GM23338 (cell line): ENCODE measurements around the gene RER1. TPM values are rescaled to one million over a fixed set of nuclear protein-coding genes. Genes with fewer than 3 reads are reported as not detected.

ENCODE experiments used
- ATAC-seq: fragments of 200-7000 bp; cut with Tn5 transposase; 3 replicates; pipeline ENCODE4 v1.9.1; 2020
- DNase-seq: peaks from one replicate; pipeline ENCODE4 v3.0.0-alpha.2; 2015; ENCODE audit warnings: low spot score
- H2AFZ ChIP-seq: fragments of 200-600 bp; sonication (generic); 2 replicates; pipeline ENCODE4 v1.8.0; 2016; ENCODE audit warnings: antibody characterized with exemption, mild to moderate bottlenecking, moderate library complexity
- H3F3A ChIP-seq: fragments of 200-600 bp; sonication (generic); replicated peaks from 2 replicates; pipeline ENCODE4 v1.8.0; 2017; ENCODE audit warnings: antibody characterized with exemption, mixed run types, low read depth
- H3K27ac ChIP-seq: fragments of 200-600 bp; sonication (generic); 2 replicates; pipeline ENCODE4 v1.6.1; 2016; ENCODE audit warnings: low read depth
- H3K27me3 ChIP-seq: fragments of 200-600 bp; sonication (generic); 2 replicates; pipeline ENCODE4 v1.8.0; 2016; ENCODE audit warnings: mild to moderate bottlenecking, mixed run types, moderate library complexity; ENCODE audit not compliant: insufficient read depth
- H3K36me3 ChIP-seq: fragments of 200-600 bp; sonication (generic); 2 replicates; pipeline ENCODE4 v1.8.0; 2016; ENCODE audit warnings: mild to moderate bottlenecking; ENCODE audit not compliant: insufficient read depth
- H3K4me1 ChIP-seq: fragments of 200-600 bp; sonication (generic); 2 replicates; pipeline ENCODE4 v1.8.0; 2016; ENCODE audit warnings: mild to moderate bottlenecking, moderate library complexity; ENCODE audit not compliant: insufficient read depth
- H3K4me2 ChIP-seq: fragments of 200-600 bp; sonication (generic); 2 replicates; pipeline ENCODE4 v1.7.1; 2017; ENCODE audit warnings: mixed run types
- H3K4me3 ChIP-seq: fragments of 200-600 bp; sonication (generic); 2 replicates; pipeline ENCODE4 v1.6.1; 2016; ENCODE audit warnings: mixed run types
- H3K79me2 ChIP-seq: fragments of 200-600 bp; sonication (generic); replicated peaks from 2 replicates; pipeline ENCODE4 v1.8.0; 2017; ENCODE audit warnings: mild to moderate bottlenecking; ENCODE audit not compliant: insufficient read depth
- H3K9me2 ChIP-seq: fragments of 200-600 bp; sonication (generic); 2 replicates; pipeline ENCODE4 v1.8.0; 2017; ENCODE audit not compliant: insufficient read depth
- H4K20me1 ChIP-seq: fragments of 200-600 bp; sonication (generic); replicated peaks from 2 replicates; pipeline ENCODE4 v1.8.0; 2017; ENCODE audit warnings: mild to moderate bottlenecking; ENCODE audit not compliant: insufficient read depth
- H3K27ac Mint-ChIP-seq: 2 replicates; pipeline ENCODE4 v1.8.0; 2020; ENCODE audit warnings: inconsistent platforms, mild to moderate bottlenecking, moderate library complexity, mixed read lengths
- H3K27me3 Mint-ChIP-seq: 3 replicates; pipeline ENCODE4 v1.8.0; 2022; ENCODE audit warnings: low read depth, mild to moderate bottlenecking, moderate library complexity, mixed read lengths, inconsistent platforms; ENCODE audit not compliant: insufficient read depth, poor library complexity
- H3K36me3 Mint-ChIP-seq: 3 replicates; pipeline ENCODE4 v1.8.0; 2021; ENCODE audit warnings: low read depth, mild to moderate bottlenecking, inconsistent platforms, moderate library complexity, mixed read lengths
- H3K4me1 Mint-ChIP-seq: 3 replicates; pipeline ENCODE4 v1.8.0; 2020; ENCODE audit warnings: mild to moderate bottlenecking, inconsistent platforms, mixed read lengths
- H3K4me3 Mint-ChIP-seq: 3 replicates; pipeline ENCODE4 v1.8.0; 2021; ENCODE audit warnings: moderate library complexity, mild to moderate bottlenecking, inconsistent platforms, mixed read lengths
- H3K9me3 Mint-ChIP-seq: 3 replicates; pipeline ENCODE4 v1.8.0; 2020; ENCODE audit warnings: moderate library complexity, mild to moderate bottlenecking, inconsistent platforms, mixed read lengths
- CREB1 ChIP-seq: fragments of 250-450 bp; sonication (Bioruptor Pico); IDR thresholded peaks from 2 replicates; pipeline ENCODE4 v1.5.0; 2020; ENCODE audit warnings: low read depth, mild to moderate bottlenecking, moderate library complexity
- EZH2 ChIP-seq: fragments of 200-600 bp; sonication (generic); IDR thresholded peaks from one replicate; pipeline ENCODE4 v1.8.0; 2017; ENCODE audit warnings: antibody characterized with exemption, mild to moderate bottlenecking, low read depth; ENCODE audit not compliant: unreplicated experiment
- JUNB ChIP-seq: IDR thresholded peaks from one replicate; pipeline ENCODE4 v1.6.1; 2016; ENCODE audit warnings: antibody characterized with exemption; ENCODE audit not compliant: unreplicated experiment
- POLR2AphosphoS5 ChIP-seq: IDR thresholded peaks from 2 replicates; pipeline ENCODE4 v1.6.1; 2016; ENCODE audit warnings: antibody characterized with exemption, low read depth
- REST ChIP-seq: IDR thresholded peaks from one replicate; pipeline ENCODE4 v1.6.1; 2018; ENCODE audit warnings: antibody characterized with exemption; ENCODE audit not compliant: unreplicated experiment
- STAT1 ChIP-seq: IDR thresholded peaks from one replicate; pipeline ENCODE4 v1.6.1; 2016; ENCODE audit warnings: antibody characterized with exemption; ENCODE audit not compliant: unreplicated experiment
- ZNF114 ChIP-seq: fragments of 250-450 bp; sonication (Bioruptor Pico); IDR thresholded peaks from 2 replicates; pipeline ENCODE4 v1.5.0; 2020; ENCODE audit warnings: mild to moderate bottlenecking, moderate library complexity
- ZNF331 ChIP-seq: fragments of 250-450 bp; sonication (Bioruptor Pico); IDR thresholded peaks from 2 replicates; pipeline ENCODE4 v1.5.0; 2020; ENCODE audit warnings: low read depth, mild to moderate bottlenecking, moderate library complexity
- ZNF462 ChIP-seq: fragments of 250-450 bp; sonication (Bioruptor Pico); IDR thresholded peaks from 2 replicates; pipeline ENCODE4 v1.5.0; 2020; ENCODE audit warnings: mild to moderate bottlenecking, moderate library complexity
- polyA plus RNA-seq: library from polyadenylated mRNA; unstranded; fragments of >200 nt; fragmentation: Nextera tagmentation; extraction: Ambion mirVana; gene quantifications from 2 replicates; pipeline ENCODE4 v1.2.1, GENCODE V29; 2016
- total RNA-seq: library from RNA; depleted of rRNA; stranded (reverse); fragments of >200 nt; shearing (Covaris generic); gene quantifications from 2 replicates; pipeline ENCODE4 v1.2.3, GENCODE V29; 2014
- TF ChIP-seq, protein P1 (sequence below), 2 experiments: fragments of 200-600 bp in 1 of 2; sonication (generic) in 1 of 2; conservative IDR thresholded peaks; 2 replicates each; pipeline versions ENCODE4 v1.5.1 to v1.6.1; 2016 to 2017; ENCODE audit warnings: antibody characterized with exemption in 2 of 2, low read depth in 2 of 2, mild to moderate bottlenecking in 2 of 2, moderate library complexity in 1 of 2
- TF ChIP-seq, protein P2 (sequence below): IDR thresholded peaks from 2 replicates; pipeline ENCODE4 v1.6.1; 2016; ENCODE audit warnings: antibody characterized with exemption

RER1 gene
- total and polyA plus RNA-seq, 2 experiments from 2014 or later = 58.4 to 99.5 TPM

DNA sequence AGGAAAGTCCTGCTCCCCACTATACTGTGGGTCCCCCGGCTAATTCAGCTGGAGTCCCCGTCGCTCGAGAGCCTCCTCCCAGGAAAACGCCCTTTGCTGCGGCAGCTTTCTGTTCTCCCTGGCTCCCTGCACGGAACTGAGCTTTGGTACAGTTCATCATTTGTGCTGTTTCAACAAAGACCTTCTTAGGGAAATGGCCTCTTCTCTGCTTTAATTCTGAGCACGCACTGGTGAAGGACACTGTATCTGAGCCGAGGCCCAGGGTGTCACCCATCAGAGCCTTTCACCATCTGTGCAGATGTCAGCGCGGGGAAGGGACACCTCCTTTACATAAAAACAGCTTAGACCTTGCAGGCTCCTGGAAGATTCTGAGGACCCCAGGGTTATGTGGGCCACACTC, 34.3 kb downstream of the RER1 start (continued):
- TF ChIP-seq REST = no peak
- no peak for TF ChIP-seq ZNF114 (CRISPR knock-in tag)
- TF ChIP-seq CREB1 = no peak
- no peak for TF ChIP-seq JUNB
- TF ChIP-seq STAT1 = no peak
- TF ChIP-seq ZNF331 (CRISPR knock-in tag) = no peak
- TF ChIP-seq, protein P1, sequence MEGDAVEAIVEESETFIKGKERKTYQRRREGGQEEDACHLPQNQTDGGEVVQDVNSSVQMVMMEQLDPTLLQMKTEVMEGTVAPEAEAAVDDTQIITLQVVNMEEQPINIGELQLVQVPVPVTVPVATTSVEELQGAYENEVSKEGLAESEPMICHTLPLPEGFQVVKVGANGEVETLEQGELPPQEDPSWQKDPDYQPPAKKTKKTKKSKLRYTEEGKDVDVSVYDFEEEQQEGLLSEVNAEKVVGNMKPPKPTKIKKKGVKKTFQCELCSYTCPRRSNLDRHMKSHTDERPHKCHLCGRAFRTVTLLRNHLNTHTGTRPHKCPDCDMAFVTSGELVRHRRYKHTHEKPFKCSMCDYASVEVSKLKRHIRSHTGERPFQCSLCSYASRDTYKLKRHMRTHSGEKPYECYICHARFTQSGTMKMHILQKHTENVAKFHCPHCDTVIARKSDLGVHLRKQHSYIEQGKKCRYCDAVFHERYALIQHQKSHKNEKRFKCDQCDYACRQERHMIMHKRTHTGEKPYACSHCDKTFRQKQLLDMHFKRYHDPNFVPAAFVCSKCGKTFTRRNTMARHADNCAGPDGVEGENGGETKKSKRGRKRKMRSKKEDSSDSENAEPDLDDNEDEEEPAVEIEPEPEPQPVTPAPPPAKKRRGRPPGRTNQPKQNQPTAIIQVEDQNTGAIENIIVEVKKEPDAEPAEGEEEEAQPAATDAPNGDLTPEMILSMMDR (conservative IDR thresholded peaks at IDR 0.05; ENCODE audit: low read depth in 2 of 2) = no peak

- H2AFZ ChIP-seq = no peak overlapping the region
- H3K79me2 ChIP-seq = no peaks in the 10 kb centered on the region
- no peaks in the 10 kb centered on the region for H3K9me2 ChIP-seq
- H3K4me3 ChIP-seq = no peak overlapping the region
- Mint-ChIP-seq H3K27ac (no peak overlapping the region), H3K9me3 (peaks cover 16% of the 10 kb centered on the region; the same call in 2 of the 3 replicates), H3K4me1 (no peaks in the 10 kb centered on the region), H3K4me3 (no peak overlapping the region), H3K36me3 (no peaks in the 10 kb centered on the region), H3K27me3 (peaks cover 10% of the 10 kb centered on the region)
- H3K27me3 ChIP-seq = no peaks in the 10 kb centered on the region
- H4K20me1 ChIP-seq = no peaks in the 10 kb centered on the region
- ATAC-seq (peak; percentile 28; the same call in 2 of the 3 replicates), DNase-seq (no peak)
- H3F3A ChIP-seq = no peaks in the 10 kb centered on the region
- H3K4me1 ChIP-seq = no peaks in the 10 kb centered on the region
- no peak overlapping the region for H3K27ac ChIP-seq
- no peaks in the 10 kb centered on the region for H3K36me3 ChIP-seq
- H3K4me2 ChIP-seq = no peak overlapping the region
- no peak for TF ChIP-seq POLR2AphosphoS5
- no peak for TF ChIP-seq ZNF331 (CRISPR knock-in tag)
- no peak for TF ChIP-seq ZNF114 (CRISPR knock-in tag)
- TF ChIP-seq STAT1 = no peak
- no peak for TF ChIP-seq JUNB
- TF ChIP-seq ZNF462 (CRISPR knock-in tag) = no peak
- no peak for TF ChIP-seq EZH2
- TF ChIP-seq, protein P2, sequence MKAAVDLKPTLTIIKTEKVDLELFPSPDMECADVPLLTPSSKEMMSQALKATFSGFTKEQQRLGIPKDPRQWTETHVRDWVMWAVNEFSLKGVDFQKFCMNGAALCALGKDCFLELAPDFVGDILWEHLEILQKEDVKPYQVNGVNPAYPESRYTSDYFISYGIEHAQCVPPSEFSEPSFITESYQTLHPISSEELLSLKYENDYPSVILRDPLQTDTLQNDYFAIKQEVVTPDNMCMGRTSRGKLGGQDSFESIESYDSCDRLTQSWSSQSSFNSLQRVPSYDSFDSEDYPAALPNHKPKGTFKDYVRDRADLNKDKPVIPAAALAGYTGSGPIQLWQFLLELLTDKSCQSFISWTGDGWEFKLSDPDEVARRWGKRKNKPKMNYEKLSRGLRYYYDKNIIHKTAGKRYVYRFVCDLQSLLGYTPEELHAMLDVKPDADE = no peak
Observed at GRCh38 chr1:2426540-2426939, 34.9 kb downstream of the RER1 start.
